Liver (tissue), 9 donors: Measurements from ENCODE around the gene MLLT3. TPM values are rescaled to one million over a fixed set of nuclear protein-coding genes. Genes with fewer than 3 reads are reported as not detected.

Source experiments
- DNase-seq: peaks from one replicate; pipeline ENCODE4 v3.0.0-alpha.2; 2017; ENCODE audit warnings: low spot score
- H3K27ac ChIP-seq, 2 donors: one replicate each; pipeline ENCODE4 v1.7.0; 2013; ENCODE audit warnings: inconsistent platforms in 2 of 2, low read length in 2 of 2, control low read depth in 1 of 2, low read depth in 1 of 2, mild to moderate bottlenecking in 1 of 2
- H3K27me3 ChIP-seq, 4 donors: one replicate each; pipeline versions ENCODE4 v1.6.1 to v1.7.0; 2013; ENCODE audit warnings: low read length in 3 of 4, inconsistent platforms in 1 of 4, mild to moderate bottlenecking in 1 of 4, moderate library complexity in 1 of 4; ENCODE audit not compliant: control insufficient read depth in 4 of 4, insufficient read depth in 4 of 4
- H3K36me3 ChIP-seq, 4 donors: one replicate each; pipeline versions ENCODE4 v1.6.1 to v1.7.0; 2013; ENCODE audit warnings: low read length in 3 of 4, mild to moderate bottlenecking in 3 of 4, low read depth in 1 of 4, moderate library complexity in 1 of 4; ENCODE audit not compliant: control insufficient read depth in 4 of 4, insufficient read depth in 3 of 4
- H3K4me1 ChIP-seq, 4 donors: one replicate each; pipeline versions ENCODE4 v1.6.1 to v1.7.0; 2013; ENCODE audit warnings: low read length in 3 of 4, mild to moderate bottlenecking in 3 of 4, moderate library complexity in 1 of 4; ENCODE audit not compliant: control insufficient read depth in 4 of 4, insufficient read depth in 4 of 4
- H3K4me3 ChIP-seq, 3 donors: one replicate each; pipeline versions ENCODE4 v1.6.1 to v1.7.0; 2013; ENCODE audit warnings: low read length in 3 of 3, control low read depth in 1 of 3, low read depth in 1 of 3, mild to moderate bottlenecking in 1 of 3
- H3K9ac ChIP-seq, 2 donors: one replicate each; pipeline ENCODE4 v1.7.0; 2013; ENCODE audit warnings: low read length in 2 of 2, mild to moderate bottlenecking in 2 of 2, moderate library complexity in 2 of 2, control low read depth in 1 of 2, low read depth in 1 of 2
- H3K9me3 ChIP-seq, 4 donors: one replicate each; pipeline versions ENCODE4 v1.6.1 to v1.7.0; 2013; ENCODE audit warnings: low read length in 3 of 4; ENCODE audit not compliant: control insufficient read depth in 4 of 4
- FOXA1 ChIP-seq: IDR thresholded peaks from 2 replicates; pipeline ENCODE4 v1.6.1; 2016; ENCODE audit warnings: antibody characterized with exemption
- FOXA2 ChIP-seq: IDR thresholded peaks from 2 replicates; pipeline ENCODE4 v1.6.1; 2016; ENCODE audit warnings: antibody characterized with exemption
- GABPA ChIP-seq, 2 donors: IDR thresholded peaks in 1 of 2; conservative IDR thresholded peaks in 1 of 2; 2 replicates each; pipeline ENCODE4 v1.6.1; 2016; ENCODE audit warnings: antibody characterized with exemption in 2 of 2, mild to moderate bottlenecking in 1 of 2, moderate library complexity in 1 of 2
- HNF4A ChIP-seq, 2 donors: conservative IDR thresholded peaks; 2 replicates each; pipeline ENCODE4 v1.6.1; 2016; ENCODE audit warnings: antibody characterized with exemption in 2 of 2, mild to moderate bottlenecking in 2 of 2
- HNF4G ChIP-seq: IDR thresholded peaks from 2 replicates; pipeline ENCODE4 v1.6.1; 2016; ENCODE audit warnings: antibody characterized with exemption
- NR2F2 ChIP-seq: IDR thresholded peaks from 2 replicates; pipeline ENCODE4 v1.6.1; 2016; ENCODE audit warnings: antibody characterized with exemption
- RAD21 ChIP-seq, 2 donors: IDR thresholded peaks; 2 replicates each; pipeline ENCODE4 v1.6.1; 2016; ENCODE audit warnings: antibody characterized with exemption in 2 of 2, mild to moderate bottlenecking in 2 of 2
- RXRA ChIP-seq, 2 donors: IDR thresholded peaks; 2 replicates each; pipeline ENCODE4 v1.6.1; 2017 to 2018; ENCODE audit warnings: antibody characterized with exemption in 2 of 2, mild to moderate bottlenecking in 1 of 2
- SP1 ChIP-seq: IDR thresholded peaks from 2 replicates; pipeline ENCODE4 v1.6.1; 2018; ENCODE audit warnings: antibody characterized with exemption, mild to moderate bottlenecking
- TAF1 ChIP-seq: conservative IDR thresholded peaks from 2 replicates; pipeline ENCODE4 v1.6.1; 2016; ENCODE audit warnings: antibody characterized with exemption, mild to moderate bottlenecking
- WGBS: extraction: QIAGEN DNeasy Blood & Tissue Kit; methylation state at CpG from one replicate; pipeline ENCODE4 v1.1.7; 2013; 5-methylcytosine and 5-hydroxymethylcytosine counted together
- polyA plus RNA-seq, 2 donors: library from polyadenylated mRNA; stranded (reverse) in 1 of 2; unstranded in 1 of 2; fragments of 200-250 nt in 1 of 2; fragments of >200 nt in 1 of 2; fragmentation: Nextera tagmentation in 1 of 2; extraction: Ambion mirVana in 1 of 2; gene quantifications; one replicate each; pipeline versions ENCODE4 v1.2.1 to v1.2.3, GENCODE V29; 2013 to 2015
- total RNA-seq, 2 donors: library from RNA; depleted of rRNA; stranded (reverse); fragments of >200 nt; gene quantifications; one replicate each; pipeline ENCODE4 v1.2.3, GENCODE V29; 2014
- TF ChIP-seq, protein P1 (sequence below): fragments of 150-350 bp; IDR thresholded peaks from 2 replicates; pipeline ENCODE4 v1.5.1; 2017; ENCODE audit warnings: improper control_type of control experiment, low read depth, low read length; ENCODE audit not compliant: missing input control
- TF ChIP-seq, protein P2 (sequence below): IDR thresholded peaks from 2 replicates; pipeline ENCODE4 v1.6.1; 2016; ENCODE audit warnings: antibody characterized with exemption
- TF ChIP-seq, protein P3 (sequence below): IDR thresholded peaks from 2 replicates; pipeline ENCODE4 v1.6.1; 2016; ENCODE audit warnings: antibody characterized with exemption
- TF ChIP-seq, protein P4 (sequence below): IDR thresholded peaks from 2 replicates; pipeline ENCODE4 v1.6.1; 2016; ENCODE audit warnings: antibody characterized with exemption, mild to moderate bottlenecking
- TF ChIP-seq, protein P5 (sequence below): IDR thresholded peaks from 2 replicates; pipeline ENCODE4 v1.6.1; 2016; ENCODE audit warnings: antibody characterized with exemption
- donor health status: healthy.
- donor health status: healthy.
- donor health status: healthy.
- donor health status: healthy.
- donor health status: healthy.

Gene MLLT3
- total and polyA plus RNA-seq, 4 donors: 0.79 to 25.5 (median 1.3) TPM

DNA sequence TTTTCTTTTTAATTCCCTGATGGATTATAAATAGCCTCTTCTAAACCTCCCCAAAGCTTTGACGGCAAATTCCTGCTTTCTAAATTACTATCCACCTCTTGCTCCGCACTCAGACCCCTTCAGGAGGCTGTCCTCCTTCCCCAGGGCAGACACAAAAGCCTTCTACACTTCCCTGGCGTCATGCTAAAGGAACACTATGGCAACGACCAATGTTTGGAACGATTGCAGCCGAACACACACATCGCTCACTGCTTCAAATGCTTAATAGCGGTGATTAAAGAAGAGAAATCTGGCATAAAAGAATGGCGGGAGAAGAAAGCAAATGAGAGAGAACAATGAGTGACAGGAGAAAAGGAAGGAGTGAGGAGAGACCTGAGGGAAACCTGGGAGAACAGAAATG is 297.3 kb downstream of the MLLT3 start:
- no peaks in the 10 kb centered on the region for H3K4me1 ChIP-seq
- WGBS: 84% methylated on average over 9 of the region's 9 CpGs
- H3K27ac ChIP-seq: no peak overlapping the region
- H3K9ac ChIP-seq: no peak overlapping the region
- no peak for DNase-seq
- H3K4me3 ChIP-seq: no peak overlapping the region
- H3K36me3 ChIP-seq: no peaks in the 10 kb centered on the region
- TF ChIP-seq SP1 (no peak), RAD21 (IDR thresholded peaks at IDR 0.05) (no peak), HNF4G (no peak), TAF1 (no peak), RXRA (IDR thresholded peaks at IDR 0.05) (no peak), GABPA (IDR thresholded peaks at IDR 0.05 in 1 of 2, conservative IDR thresholded peaks at IDR 0.05 in 1 of 2) (no peak), FOXA1 (no peak), FOXA2 (no peak), HNF4A (conservative IDR thresholded peaks at IDR 0.05) (no peak)
- TF ChIP-seq, protein P1, sequence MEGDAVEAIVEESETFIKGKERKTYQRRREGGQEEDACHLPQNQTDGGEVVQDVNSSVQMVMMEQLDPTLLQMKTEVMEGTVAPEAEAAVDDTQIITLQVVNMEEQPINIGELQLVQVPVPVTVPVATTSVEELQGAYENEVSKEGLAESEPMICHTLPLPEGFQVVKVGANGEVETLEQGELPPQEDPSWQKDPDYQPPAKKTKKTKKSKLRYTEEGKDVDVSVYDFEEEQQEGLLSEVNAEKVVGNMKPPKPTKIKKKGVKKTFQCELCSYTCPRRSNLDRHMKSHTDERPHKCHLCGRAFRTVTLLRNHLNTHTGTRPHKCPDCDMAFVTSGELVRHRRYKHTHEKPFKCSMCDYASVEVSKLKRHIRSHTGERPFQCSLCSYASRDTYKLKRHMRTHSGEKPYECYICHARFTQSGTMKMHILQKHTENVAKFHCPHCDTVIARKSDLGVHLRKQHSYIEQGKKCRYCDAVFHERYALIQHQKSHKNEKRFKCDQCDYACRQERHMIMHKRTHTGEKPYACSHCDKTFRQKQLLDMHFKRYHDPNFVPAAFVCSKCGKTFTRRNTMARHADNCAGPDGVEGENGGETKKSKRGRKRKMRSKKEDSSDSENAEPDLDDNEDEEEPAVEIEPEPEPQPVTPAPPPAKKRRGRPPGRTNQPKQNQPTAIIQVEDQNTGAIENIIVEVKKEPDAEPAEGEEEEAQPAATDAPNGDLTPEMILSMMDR: no peak
- TF ChIP-seq, protein P2, sequence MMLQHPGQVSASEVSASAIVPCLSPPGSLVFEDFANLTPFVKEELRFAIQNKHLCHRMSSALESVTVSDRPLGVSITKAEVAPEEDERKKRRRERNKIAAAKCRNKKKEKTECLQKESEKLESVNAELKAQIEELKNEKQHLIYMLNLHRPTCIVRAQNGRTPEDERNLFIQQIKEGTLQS: no peak
- TF ChIP-seq, protein P3, sequence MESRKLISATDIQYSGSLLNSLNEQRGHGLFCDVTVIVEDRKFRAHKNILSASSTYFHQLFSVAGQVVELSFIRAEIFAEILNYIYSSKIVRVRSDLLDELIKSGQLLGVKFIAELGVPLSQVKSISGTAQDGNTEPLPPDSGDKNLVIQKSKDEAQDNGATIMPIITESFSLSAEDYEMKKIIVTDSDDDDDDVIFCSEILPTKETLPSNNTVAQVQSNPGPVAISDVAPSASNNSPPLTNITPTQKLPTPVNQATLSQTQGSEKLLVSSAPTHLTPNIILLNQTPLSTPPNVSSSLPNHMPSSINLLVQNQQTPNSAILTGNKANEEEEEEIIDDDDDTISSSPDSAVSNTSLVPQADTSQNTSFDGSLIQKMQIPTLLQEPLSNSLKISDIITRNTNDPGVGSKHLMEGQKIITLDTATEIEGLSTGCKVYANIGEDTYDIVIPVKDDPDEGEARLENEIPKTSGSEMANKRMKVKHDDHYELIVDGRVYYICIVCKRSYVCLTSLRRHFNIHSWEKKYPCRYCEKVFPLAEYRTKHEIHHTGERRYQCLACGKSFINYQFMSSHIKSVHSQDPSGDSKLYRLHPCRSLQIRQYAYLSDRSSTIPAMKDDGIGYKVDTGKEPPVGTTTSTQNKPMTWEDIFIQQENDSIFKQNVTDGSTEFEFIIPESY: no peak
- TF ChIP-seq, protein P4, sequence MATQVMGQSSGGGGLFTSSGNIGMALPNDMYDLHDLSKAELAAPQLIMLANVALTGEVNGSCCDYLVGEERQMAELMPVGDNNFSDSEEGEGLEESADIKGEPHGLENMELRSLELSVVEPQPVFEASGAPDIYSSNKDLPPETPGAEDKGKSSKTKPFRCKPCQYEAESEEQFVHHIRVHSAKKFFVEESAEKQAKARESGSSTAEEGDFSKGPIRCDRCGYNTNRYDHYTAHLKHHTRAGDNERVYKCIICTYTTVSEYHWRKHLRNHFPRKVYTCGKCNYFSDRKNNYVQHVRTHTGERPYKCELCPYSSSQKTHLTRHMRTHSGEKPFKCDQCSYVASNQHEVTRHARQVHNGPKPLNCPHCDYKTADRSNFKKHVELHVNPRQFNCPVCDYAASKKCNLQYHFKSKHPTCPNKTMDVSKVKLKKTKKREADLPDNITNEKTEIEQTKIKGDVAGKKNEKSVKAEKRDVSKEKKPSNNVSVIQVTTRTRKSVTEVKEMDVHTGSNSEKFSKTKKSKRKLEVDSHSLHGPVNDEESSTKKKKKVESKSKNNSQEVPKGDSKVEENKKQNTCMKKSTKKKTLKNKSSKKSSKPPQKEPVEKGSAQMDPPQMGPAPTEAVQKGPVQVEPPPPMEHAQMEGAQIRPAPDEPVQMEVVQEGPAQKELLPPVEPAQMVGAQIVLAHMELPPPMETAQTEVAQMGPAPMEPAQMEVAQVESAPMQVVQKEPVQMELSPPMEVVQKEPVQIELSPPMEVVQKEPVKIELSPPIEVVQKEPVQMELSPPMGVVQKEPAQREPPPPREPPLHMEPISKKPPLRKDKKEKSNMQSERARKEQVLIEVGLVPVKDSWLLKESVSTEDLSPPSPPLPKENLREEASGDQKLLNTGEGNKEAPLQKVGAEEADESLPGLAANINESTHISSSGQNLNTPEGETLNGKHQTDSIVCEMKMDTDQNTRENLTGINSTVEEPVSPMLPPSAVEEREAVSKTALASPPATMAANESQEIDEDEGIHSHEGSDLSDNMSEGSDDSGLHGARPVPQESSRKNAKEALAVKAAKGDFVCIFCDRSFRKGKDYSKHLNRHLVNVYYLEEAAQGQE: no peak
- TF ChIP-seq, protein P5, sequence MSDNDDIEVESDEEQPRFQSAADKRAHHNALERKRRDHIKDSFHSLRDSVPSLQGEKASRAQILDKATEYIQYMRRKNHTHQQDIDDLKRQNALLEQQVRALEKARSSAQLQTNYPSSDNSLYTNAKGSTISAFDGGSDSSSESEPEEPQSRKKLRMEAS: no peak
- H3K9me3 ChIP-seq: no peaks in the 10 kb centered on the region
- H3K27me3 ChIP-seq: peaks cover 0 to 4% (median 0%) of the 10 kb centered on the region in 4 donors

DNA sequence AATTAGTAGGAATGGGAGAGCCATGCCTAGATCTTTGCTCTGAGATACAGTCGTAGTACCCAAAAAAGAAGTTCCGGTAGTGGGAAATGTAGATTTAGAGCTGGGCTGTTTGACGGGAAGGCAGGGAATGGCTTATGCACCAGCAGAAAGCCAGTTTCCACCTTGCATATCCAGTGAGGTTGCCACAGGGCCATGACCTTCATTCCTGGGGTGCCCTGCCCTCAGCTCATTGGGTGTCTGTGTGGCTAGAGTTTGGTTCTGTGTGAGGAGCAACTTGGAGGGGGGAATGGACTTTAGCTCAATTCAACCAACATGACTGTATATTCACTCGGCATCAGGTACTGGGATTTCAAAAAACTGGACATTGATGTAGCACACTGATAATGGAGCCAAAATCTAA is 300.1 kb downstream of the MLLT3 start:
- DNase-seq: no peak
- Histone ChIP-seq H3K27ac (no peak overlapping the region), H3K4me3 (no peak overlapping the region), H3K36me3 (no peaks in the 10 kb centered on the region), H3K27me3 (peaks cover 0 to 4% (median 0%) of the 10 kb centered on the region in 4 donors), H3K9ac (no peak overlapping the region), H3K9me3 (no peaks in the 10 kb centered on the region), H3K4me1 (no peaks in the 10 kb centered on the region)
- 91% methylated on average over 4 of the region's 4 CpGs for WGBS
- TF ChIP-seq FOXA2: no peak
- TF ChIP-seq, protein P3: no peak
- no peak for TF ChIP-seq NR2F2
- no peak for TF ChIP-seq HNF4G
- TF ChIP-seq, protein P2: no peak
- TF ChIP-seq, protein P4: no peak
